ENCODE measurements around the gene TARDBP.
"Not testable (repeated sequence)": the region's sequence is repeated elsewhere in the genome, so short reads cannot be mapped to it uniquely, and the experiment has no call there.

The TARDBP gene

DNA sequence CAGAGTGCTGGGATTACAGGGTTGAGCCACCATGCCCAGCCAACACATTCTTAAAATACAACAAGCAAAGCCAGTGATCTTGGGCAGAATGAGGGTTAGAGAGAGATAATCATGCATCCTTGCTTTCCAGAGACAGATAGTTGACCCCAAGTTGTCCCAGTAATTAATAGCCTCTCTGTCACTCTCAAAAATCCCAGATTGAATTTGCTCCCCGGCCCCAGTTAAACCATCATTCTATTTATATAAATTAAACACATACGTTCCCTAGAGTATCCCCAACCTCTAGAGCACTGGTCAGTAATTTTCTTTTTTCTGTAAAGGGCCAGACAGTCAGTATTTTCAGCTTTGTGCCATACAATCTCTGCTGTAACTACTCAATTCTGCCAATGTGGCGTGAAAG, 16.4 kb upstream of the TARDBP start:
- no peak for DNase-seq

DNA sequence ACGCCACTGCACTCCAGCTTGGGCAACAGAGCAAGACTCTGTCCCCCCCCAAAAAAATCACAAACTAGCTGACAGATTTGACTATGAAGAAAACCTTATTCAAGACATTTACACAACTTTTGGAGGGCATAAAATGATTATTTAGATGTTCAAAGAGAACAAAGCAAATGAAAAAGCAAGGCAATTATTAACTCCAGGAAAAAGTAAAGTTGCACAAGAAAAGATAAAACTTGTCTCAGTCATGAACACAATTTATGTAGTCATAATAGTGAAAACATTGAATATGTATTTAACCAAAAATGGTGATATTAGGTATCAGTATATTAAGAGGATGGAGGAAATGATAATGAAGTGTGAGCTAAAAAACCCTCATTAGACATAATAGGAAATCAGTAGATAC, 11.9 kb upstream of the TARDBP start:
- DNase-seq, result no peak

DNA sequence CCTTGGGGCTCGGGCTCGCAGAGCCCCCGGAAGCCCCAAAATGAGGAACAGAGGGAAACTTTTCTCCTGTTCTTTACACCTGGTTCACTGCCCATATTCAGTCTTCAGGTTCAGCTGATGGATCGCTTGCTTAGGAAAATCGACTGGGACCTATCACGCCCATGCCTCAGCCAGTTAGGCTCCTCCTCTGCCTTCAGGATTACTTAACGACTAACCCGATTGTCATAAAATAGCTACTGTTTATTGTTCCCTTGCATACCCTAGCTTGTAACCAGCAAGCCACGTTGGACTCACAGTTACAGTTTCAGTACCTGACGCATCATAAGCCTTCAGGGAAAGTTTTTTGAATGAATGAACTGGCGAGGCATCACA, 692 bp downstream of the TARDBP start:
- no peak for DNase-seq

DNA sequence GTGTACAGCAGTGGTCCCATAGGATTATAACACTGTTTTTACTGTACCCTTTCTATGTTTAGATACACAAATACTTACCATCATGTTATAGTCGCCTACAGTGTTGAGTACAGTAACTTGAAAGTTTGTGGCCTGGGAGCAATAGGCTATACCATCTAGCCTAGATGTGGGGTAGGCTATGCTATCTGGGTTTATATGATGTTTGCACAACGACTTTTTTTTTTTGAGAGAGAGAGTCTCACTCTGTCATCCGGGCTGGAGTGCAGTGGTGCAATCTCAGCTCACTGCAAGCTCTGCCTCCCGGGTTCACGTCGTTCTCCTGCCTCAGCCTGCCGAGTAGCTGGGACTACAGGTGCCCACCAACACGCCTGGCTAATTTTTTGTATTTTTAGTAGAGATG, 6.9 kb downstream of the TARDBP start:
- DNase-seq, result not testable (repeated sequence)

DNA sequence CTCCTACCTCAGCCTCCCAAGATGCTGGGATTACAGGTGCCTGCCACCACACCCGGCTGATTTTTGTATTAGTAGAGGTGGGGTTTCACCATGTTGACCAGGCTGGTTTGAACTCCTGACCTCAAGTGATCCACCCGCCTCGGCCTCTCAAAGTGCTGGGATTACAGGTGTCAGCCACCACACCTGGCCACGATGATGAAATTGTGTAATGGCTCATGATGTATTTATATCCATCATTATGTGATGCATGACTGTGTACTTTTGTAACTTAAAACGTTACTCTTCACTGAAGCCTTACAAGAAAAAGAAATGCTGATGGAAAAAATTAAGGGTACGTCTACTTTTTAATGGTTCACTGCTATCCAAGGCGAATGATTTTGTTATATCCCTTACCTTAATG, 7.5 kb downstream of the TARDBP start:
- DNase-seq, result no peak

DNA sequence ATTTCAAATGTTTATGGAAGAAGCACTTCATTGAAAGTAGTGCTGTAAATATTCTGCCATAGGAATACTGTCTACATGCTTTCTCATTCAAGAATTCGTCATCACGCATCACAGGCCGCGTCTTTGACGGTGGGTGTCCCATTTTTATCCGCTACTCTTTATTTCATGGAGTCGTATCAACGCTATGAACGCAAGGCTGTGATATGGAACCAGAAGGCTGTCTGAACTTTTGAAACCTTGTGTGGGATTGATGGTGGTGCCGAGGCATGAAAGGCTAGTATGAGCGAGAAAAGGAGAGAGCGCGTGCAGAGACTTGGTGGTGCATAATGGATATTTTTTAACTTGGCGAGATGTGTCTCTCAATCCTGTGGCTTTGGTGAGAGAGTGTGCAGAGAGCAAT, 10.7 kb downstream of the TARDBP start:
- no peak for DNase-seq

DNA sequence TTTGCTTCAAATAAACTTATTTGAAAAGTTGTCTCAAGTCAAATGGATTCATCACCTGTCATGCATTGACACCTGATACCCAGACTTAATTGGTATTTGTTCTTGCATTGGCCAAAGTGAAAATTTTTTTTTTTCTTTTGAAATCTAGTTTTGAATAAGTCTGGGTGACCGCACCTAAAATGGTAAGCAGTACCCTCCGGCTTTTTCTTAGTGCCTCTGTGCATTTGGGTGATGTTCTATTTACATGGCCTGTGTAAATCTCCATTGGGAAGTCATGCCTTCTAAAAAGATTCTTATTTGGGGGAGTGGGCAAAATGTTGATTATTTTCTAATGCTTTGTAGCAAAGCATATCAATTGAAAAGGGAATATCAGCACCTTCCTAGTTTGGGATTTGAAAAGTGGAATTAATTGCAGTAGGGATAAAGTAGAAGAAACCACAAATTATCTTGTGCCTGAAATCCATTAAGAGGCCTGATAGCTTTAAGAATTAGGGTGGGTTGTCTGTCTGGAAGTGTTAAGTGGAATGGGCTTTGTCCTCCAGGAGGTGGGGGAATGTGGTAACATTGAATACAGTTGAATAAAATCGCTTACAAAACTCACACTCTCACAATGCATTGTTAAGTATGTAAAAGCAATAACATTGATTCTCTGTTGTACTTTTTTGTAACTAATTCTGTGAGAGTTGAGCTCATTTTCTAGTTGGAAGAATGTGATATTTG, 11.9 kb downstream of the TARDBP start:
- DNase-seq, result no peak

DNA sequence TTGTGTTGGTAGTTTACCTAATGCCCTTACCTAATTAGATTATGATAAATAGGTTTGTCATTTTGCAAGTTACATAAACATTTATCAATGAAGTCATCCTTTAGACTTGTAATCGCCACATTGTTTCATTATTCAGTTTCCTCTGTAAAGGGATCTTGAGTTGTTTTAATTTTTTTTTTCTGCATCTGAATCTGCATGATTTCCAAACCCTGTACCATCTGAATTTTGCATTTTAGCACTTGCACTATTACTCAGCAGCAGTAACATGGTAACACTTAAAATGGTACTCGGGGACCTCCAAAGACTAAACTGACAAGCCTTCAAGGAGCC, 12.4 kb downstream of the TARDBP start:
- DNase-seq, result no peak

DNA sequence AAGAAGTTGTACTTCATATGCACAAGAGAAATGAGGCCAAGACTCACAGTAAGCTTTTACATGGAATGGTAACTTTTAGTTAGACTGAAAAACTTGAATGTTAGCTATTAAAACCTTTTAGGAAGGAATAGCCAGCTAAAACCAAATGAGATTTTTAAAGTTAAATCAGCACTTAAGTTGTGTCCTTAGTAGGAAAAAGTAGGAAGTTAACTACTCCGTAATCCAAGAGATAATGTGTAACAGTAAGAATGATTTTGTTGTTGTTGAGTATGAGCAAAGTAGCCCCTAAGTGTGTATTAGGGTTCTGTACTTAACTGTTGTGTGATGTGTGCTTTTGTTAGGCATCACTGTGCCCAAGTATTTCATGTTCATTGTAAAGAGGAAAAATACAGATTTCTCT, 13.2 kb downstream of the TARDBP start:
- no peak for DNase-seq

DNA sequence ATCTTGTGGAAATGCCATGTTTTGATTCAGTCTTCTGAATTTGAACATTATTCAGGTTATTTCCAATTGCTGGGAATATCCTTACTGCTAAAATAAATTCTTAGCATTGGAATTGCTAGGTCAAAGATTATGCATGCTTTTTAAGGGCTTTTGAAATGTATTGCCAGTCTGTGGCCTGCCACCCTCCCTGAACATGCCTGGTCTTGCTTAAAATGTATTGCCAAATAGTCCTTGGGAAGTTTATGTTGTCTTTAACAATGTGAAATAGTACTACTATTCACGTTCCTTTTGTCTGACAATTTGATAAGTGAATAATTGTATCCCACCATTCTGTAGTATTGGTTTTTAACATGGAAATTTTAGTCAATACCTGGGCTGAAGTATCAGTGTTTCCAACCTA, 13.6 kb downstream of the TARDBP start:
- DNase-seq, result no peak

DNA sequence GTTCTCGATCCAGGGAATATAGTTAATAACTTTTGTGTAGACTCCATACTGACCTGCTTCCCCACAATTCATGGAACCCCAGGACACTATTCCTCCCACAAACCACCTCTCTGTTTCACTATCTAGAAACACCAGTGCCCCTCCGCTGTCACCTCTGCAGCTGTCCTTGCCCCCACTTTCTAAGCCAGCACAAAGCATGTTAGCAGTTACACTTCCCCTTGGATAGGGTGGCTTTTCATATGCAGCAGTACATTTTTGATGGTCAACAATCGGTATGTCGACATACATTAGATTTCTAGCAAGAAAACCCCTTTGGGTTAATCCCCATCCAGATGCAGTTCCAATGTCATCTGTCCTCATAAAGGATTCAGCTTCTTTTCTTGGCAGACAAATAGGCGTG, 14.4 kb downstream of the TARDBP start:
- no peak for DNase-seq

DNA sequence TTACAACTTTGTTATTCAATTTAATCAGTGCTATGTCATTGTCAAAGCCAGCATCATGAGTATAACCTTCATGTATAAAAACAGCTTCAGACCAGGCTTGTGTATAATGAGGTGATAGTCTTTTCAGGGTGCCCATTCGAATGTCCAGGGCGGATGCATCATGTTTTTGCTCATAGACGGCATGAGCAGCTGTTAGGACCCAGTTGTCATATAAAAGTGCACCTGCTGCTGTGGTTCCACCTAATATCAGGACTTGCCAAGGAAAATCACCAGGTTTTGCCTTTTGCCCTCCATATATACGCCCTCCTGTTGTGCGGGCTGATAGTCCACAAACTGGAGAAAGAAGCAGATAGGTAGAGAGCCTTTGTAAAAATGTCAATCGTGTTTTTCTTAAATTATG, 14.9 kb downstream of the TARDBP start:
- DNase-seq, result no peak

DNA sequence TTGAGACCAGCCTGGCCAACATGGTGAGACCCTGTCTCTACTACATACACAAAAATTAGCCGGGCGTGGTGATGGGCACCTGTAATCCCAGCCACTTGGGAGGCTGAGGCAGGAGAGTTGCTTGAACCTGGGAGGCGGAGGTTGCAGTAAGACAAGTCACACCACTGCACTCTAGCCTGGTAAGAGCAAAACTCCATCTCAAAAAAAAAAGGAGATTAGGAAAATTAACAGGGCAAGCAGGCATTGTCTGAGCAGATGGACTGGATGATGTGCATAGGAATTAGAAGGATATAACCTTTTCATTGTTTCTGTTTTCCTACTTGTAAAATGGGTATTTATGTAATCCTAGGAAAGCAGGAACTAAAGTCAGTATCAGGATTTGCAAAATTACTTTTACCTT, 15.6 kb downstream of the TARDBP start:
- no peak for DNase-seq

DNA sequence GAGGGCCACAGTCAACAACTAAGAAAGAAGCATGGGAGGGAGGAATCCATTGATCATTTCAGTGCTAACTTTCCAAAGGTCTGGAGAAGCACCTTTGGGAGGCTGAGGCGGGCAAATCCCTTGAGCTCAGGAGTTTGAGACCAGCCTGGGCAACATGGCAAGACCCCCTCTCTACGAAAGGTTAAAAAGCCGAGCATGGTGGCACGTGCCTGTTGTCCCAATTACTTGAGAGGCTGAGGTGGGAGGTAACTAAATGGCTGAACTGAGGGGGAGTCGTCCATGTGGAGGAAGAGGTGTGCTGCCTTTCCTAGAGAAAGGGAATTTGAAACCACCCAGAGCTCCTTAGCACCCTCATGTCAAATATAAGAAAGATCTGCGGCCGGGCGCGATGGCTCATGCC, 18.4 kb downstream of the TARDBP start:
- DNase-seq, result no peak

DNA sequence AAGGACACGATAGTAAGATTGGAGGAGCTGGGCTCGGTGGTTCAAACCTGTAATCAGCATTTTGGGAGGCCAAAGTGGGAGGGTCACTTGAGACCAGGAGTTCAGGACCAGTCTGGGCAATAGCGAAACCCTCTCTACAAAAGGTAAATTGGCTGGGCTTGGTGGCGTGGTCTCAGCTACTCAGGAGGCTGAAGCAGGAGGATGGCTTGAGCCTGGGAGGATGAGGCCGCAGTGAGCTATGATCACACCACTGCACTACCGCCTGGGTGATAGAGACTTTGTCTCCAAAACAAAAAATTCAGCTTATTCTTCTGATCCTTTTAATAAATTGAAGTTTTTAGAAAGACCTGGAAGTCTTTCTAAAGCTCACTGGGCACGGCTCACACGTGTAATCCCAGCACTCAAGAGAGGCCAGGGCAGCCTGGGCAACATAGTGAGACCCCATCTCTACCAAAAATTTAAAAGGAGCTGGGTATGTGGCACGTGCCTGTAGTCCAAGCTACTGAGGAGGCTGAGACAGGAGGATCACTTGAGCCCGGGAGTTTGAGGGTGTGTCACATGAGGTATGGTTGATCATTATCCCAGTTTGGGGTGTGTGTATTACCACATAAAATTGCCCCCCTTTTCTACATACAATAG, 19.3 kb downstream of the TARDBP start:
- DNase-seq, result no peak

DNA sequence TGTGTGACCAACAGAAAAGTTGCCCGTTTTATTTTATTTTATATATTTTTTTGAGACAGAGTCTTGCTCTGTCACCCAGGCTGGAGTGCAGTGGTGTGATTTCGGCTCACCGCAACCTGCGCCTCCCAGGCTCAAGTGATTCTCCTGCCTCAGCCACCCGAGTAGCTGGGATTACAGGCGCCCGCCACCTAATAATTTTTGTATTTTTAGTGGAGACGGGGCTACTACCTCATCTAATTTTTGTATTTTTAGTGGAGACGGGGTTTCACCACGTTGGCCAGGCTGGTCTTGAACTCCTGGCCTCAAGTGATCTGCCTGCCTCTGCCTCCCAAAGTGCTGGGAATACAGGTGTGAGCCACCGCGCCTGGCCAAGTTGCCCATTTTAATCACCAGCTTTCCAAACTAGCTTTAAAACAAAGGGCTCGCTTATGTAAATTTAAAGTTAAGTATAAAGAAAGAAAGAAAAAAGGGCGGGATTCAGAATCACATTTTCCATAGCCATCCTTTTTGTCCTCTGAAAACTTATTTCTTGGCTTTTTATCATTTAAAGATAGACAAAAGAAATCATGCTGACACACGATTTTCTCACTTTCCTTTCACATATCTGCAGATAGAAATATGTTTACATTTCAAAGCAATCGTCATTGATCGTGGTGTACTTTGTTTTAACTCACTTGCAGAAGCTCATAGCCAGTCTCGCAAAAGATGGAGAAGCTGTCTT, 24.7 kb downstream of the TARDBP start:
- DNase-seq, result not testable (repeated sequence)

DNA sequence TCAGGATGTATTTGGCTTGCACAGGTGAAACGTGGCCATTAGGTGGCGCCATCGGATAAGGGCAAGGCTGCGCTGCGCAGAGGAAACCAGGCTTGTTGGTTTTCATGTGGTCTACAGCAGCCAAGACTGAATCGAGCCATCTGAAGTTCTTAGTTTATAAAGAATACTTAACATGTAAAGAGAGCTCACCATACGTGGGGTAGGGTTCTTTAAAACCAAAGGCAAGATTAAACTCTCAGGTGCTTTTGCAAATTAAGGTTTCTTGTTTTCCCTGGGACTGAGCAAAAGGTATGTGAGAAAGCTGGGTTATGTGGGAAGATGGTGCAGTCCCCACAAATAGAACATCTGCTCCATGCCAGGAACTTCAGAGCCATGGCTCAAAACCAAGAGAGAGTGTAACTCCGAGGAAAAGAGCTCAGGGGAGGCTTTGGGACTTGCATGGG, 25.3 kb downstream of the TARDBP start:
- DNase-seq, result peak; percentile 37

DNA sequence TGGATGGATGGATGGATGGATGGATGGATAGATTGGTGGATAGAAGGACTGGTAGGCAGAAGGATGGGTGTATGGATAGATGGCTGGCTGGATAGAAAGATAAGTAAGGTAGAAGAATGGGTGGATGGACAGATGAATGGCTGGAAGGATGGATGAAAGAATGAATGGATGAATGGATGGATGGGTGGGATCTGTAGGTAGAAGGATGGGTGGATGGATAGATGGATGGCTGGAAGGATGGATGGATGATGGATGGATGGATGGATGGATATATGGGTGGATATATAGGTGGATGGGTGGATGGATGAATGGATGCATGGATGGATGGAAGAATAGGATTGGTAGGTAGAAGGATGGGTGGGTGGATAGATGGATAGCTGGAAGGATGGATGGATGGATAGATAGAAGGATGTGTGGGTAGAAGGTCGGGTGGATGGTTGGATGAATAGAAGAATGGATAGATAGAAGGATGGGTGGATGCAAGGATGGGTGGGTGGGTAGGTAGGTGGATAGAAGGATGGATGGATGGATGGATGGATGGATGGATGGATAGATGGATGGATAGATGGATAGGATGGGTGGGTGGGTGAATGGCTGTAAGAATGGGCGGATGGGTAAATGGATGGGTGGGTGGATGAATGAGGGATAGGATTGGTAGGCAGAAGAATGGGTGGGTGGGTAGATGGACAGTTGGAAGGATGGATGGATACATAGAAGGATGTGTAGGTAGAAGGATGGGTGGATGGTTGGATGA, 27.1 kb downstream of the TARDBP start:
- no peak for DNase-seq

DNA sequence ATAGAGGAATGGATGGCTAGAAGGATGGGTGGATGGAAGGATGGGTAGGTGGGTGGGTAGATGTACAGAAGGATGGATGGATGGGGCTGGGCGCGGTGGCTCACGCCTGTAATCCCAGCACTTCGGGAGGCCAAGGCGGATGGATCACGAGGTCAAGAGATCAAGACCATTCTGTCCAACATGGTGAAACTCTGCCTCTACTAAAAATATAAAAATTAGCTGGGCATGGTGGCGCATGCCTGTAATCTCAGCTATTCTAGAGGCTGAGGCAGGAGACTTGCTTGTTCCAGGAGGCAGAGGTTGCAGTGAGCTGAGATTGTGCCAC, 27.6 kb downstream of the TARDBP start:
- not testable (repeated sequence) for DNase-seq

DNA sequence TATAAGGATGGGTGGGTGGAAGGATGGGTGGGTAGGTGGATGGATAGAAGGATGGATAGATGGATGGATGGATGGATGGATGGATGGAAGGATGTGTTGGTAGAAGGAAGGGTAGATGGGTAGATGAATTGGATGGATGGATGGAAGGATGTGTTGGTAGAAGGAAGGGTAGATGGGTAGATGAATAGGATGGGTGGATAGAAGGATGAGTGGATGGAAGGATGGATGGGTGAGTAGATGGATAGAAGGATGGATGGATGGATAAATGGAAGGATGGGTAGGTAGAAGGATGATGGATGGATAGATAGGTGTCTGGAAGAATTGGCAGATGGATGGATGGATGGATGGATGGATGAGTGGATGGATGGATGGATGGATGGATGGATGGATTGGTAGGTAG, 28.6 kb downstream of the TARDBP start:
- DNase-seq, result no peak

DNA sequence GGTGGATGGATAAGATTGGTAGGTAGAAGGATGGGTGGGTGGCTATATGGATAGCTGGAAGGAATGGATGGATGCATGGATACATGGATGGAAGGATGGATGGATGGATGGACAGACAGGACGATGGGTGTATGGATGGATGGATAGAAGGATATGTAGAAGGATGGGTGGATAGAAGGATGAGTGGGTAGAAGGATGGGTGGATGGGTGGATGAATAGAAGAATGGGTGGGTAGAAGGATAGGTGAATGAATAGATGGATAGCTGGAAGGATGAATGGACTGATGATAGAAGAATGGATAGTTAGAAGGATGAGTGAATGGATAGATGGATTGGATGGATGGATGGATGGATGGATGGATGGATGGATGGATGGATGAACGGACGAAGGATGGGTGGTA, 29.6 kb downstream of the TARDBP start:
- no peak for DNase-seq

DNA sequence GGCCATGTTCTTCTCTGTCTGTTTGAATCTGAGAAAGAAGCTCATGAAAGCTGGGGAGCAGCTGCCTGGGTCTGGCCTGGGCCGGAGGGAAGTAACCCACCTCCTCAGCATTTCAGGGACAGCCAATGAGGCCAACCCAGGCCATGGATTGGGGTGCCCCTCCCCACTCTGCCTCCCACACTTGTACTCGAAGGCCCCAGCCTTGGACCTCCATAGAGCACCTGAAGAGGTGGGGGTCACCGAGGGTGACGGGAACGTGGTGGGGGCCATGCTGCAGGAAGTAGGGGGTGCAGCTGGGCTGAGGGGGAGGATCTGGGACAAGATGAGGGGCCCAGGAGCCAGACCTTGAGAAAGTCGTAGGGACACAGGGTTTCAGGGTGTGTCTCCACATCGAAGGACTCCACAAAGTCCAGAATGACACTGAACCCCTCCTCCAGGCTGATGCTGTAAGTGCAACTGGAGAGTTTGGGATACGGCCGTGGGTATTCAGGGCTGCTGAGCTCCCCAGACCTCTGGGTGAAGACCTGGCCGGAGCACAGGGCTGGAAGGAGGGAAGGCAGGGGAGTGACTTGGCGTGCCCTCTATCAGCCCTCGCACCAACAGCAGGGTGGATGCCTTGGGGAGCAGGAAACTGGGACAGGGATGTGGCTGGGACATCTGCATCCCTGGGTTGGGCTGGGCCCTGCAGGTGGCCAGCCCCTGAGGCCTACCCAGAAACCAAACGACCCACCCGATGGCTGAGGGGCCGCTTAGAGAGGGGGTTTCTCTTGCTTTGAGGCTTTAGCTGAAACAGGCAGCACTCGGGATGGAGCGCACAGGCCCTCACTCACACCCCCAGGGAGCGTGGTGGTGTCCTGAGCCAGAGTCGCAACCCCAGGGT, 30.8 kb downstream of the TARDBP start:
- DNase-seq, result no peak
